Skeletal muscle satellite cell (primary cell): ENCODE results near the gene SH3PXD2B.
A peak's percentile ranks its signal among the peaks of the same experiment; 100 is the strongest.
"Not testable (repeated sequence)": the region's sequence is repeated elsewhere in the genome, so short reads cannot be mapped to it uniquely, and the experiment has no call there.

Experiments used
- H3K27me3 ChIP-seq: 2 replicates; pipeline ENCODE4 v1.7.0; 2013; ENCODE audit warnings: low read length; ENCODE audit not compliant: control insufficient read depth, insufficient read depth
- H3K36me3 ChIP-seq: 2 replicates; pipeline ENCODE4 v1.7.0; 2013; ENCODE audit warnings: mild to moderate bottlenecking, control low read depth, low read length; ENCODE audit not compliant: insufficient read depth
- H3K4me1 ChIP-seq: 2 replicates; pipeline ENCODE4 v1.7.0; 2013; ENCODE audit warnings: low read length; ENCODE audit not compliant: control insufficient read depth, insufficient read depth
- H3K4me2 ChIP-seq: 2 replicates; pipeline ENCODE4 v1.7.0; 2013; ENCODE audit warnings: mild to moderate bottlenecking, low read length
- H3K4me3 ChIP-seq: 2 replicates; pipeline ENCODE4 v1.7.0; 2013; ENCODE audit warnings: low read length
- H3K9ac ChIP-seq: 2 replicates; pipeline ENCODE4 v1.7.0; 2013; ENCODE audit warnings: mild to moderate bottlenecking, low read depth, low read length, moderate library complexity
- H3K9me3 ChIP-seq: replicated peaks from 2 replicates; pipeline ENCODE4 v1.7.0; 2013; ENCODE audit warnings: mild to moderate bottlenecking, control low read depth, low read length

Gene SH3PXD2B

DNA sequence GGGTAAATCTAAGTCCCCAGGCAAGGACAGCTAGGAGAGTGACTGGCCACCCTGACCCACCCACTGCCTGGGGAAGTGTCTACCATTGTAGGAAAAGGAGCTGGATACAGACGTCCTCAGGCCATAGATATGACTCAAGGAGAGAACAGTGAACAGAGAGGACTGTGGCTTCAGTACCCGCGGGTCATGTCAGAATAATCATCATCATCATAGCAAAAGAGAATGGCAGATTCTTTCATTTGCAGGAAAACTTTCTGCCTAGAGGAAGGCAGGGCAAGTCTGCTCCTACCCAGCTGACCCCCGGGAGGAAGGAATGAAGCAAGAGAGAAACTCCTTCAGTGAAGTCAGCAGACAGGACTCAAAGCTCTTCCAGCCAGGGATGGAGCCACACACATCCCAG is 118.6 kb downstream of the SH3PXD2B start:
- Histone ChIP-seq H3K9me3 (no peaks in the 10 kb centered on the region), H3K36me3 (peaks cover 54% of the 10 kb centered on the region), H3K9ac (no peak overlapping the region), H3K4me1 (peaks cover 6% of the 10 kb centered on the region), H3K4me2 (no peak overlapping the region), H3K27me3 (no peaks in the 10 kb centered on the region), H3K4me3 (no peak overlapping the region)

DNA sequence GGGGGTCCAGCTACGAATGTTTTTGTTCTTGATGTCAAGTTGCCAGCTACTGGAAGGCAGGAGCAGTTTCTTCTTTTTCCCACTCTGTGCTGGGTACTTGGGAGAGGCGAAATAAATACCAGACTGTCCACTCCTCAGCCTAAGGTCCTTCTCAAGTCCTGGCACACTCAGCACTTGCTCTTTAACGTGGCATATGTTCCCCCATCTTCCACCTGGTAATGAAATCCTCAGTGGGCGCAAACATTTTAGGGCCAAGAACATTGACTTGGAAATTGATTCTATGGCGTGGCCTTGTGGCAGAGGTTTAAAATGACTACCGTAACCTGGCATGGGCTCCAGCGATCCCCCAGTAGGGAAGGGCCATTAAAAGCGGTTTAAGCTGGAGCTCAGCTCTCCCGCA is 119.7 kb downstream of the SH3PXD2B start:
- Histone ChIP-seq H3K4me1 (peaks cover 6% of the 10 kb centered on the region), H3K27me3 (no peaks in the 10 kb centered on the region), H3K36me3 (peaks cover 46% of the 10 kb centered on the region), H3K9ac (no peak overlapping the region), H3K4me3 (no peak overlapping the region), H3K4me2 (no peak overlapping the region), H3K9me3 (no peaks in the 10 kb centered on the region)

DNA sequence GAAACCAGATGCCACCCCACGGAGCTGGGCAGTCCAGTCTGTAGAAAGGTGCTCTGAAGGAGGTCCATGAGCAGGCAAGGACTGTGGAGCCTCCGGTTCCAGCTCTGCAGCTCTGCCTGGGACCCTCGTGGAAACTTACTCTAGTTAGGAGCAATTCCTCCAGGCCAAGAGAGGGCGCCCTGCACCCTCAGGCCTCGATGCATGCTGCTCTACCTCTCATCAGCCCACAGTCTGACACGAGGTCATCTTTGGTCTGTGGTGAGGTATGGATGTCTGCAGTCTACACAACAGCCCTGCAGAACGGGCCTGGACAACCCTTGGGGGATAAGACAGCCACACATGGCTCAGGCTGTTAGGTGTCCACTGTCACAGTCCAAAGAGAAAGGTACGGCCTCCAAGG is 120.1 kb downstream of the SH3PXD2B start:
- Histone ChIP-seq H3K36me3 (peaks cover 42% of the 10 kb centered on the region), H3K4me1 (peaks cover 6% of the 10 kb centered on the region), H3K9me3 (no peaks in the 10 kb centered on the region), H3K4me2 (no peak overlapping the region), H3K4me3 (no peak overlapping the region), H3K9ac (no peak overlapping the region), H3K27me3 (no peaks in the 10 kb centered on the region)

DNA sequence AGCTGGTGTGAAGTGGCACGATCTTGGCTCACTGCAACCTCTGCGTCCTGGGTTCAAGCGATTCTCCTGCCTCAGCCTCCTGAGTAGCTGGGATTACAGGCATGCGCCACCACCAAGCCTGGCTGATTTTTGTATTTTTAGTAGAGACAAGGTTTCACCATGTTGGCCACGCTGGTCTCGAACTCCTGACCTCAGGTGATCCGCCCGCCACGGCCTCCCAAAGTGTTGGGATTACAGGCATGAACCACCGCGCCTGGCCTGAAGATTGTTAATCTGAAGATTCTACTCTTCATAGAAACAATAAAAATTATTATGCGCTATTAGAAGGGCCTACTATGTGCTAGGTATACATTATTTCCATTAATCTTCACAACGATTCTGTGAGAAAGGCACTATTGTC is 127.4 kb downstream of the SH3PXD2B start:
- H3K4me3 ChIP-seq, H3K9ac ChIP-seq, H3K36me3 ChIP-seq, H3K9me3 ChIP-seq, H3K27me3 ChIP-seq, H3K4me1 ChIP-seq, H3K4me2 ChIP-seq: not testable (repeated sequence)

GRCh38 chr5:172325452-172325851 is 128.9 kb downstream of the SH3PXD2B start:
- no peaks in the 10 kb centered on the region for H3K36me3 ChIP-seq
- H3K27me3 ChIP-seq, result no peaks in the 10 kb centered on the region
- no peaks in the 10 kb centered on the region for H3K9me3 ChIP-seq
- peaks cover 3% of the 10 kb centered on the region for H3K4me1 ChIP-seq
- H3K9ac ChIP-seq, result no peak overlapping the region
- H3K4me3 ChIP-seq, result no peak overlapping the region
- no peak overlapping the region for H3K4me2 ChIP-seq

DNA sequence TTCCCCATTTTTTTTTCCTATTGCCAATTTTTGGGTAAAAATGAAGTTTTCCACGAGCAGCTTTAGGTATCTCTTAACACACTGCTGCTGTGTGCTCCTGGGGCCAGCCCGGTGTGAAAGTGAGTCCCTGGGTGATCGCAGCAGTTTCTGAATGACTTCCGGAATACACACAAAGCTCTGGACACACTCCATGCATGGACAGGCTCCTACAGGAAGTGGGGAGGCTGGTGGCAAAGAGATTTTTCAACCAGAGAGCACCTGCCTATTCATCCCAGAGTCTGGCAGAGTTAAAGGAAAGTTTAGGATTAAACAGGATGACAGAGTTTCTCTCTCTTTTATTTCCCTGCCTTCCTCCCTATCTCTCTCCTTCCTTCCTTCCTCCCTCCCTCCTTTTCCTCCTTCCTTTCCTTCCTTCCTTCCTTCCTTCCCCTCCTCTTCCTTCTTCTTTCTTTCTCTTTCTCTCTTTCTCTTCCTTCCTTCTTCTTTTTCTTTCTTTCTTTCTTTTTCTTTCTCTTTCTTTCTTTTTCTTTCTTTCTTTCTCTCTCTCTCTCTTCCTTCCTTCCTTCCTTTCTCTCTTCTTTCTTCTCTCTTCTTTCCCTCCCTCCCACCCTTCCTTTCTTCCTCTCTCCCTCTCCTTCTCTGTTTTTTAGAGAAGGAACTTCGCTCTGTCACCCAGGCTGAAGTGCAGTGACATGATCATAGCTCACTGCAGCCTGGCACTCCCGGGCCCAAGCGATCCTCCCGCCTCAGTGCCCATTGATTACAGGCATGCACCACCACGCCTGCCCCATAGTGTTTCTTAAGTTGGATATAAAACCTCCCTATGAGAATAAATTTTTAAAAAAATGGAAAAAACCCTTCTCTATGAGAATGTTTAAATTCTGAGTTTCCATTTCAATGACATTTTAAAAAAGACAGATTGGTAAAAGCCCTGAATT is 132.0 kb downstream of the SH3PXD2B start:
- Histone ChIP-seq H3K4me3 (no peak overlapping the region), H3K27me3 (no peaks in the 10 kb centered on the region), H3K4me2 (no peak overlapping the region), H3K36me3 (no peaks in the 10 kb centered on the region), H3K9me3 (no peaks in the 10 kb centered on the region), H3K9ac (no peak overlapping the region), H3K4me1 (peaks cover 16% of the 10 kb centered on the region)

- Histone ChIP-seq H3K4me1 (peaks cover 16% of the 10 kb centered on the region), H3K4me2 (no peak overlapping the region), H3K27me3 (no peaks in the 10 kb centered on the region), H3K4me3 (no peak overlapping the region), H3K36me3 (no peaks in the 10 kb centered on the region), H3K9ac (no peak overlapping the region), H3K9me3 (no peaks in the 10 kb centered on the region)
Measured at GRCh38 chr5:172321593-172321992, 132.7 kb downstream of the SH3PXD2B start.

GRCh38 chr5:172319708-172320441 is 134.4 kb downstream of the SH3PXD2B start:
- H3K27me3 ChIP-seq, result no peaks in the 10 kb centered on the region
- H3K9ac ChIP-seq, result no peak overlapping the region
- peak overlapping the region; percentile 32 for H3K4me2 ChIP-seq
- no peak overlapping the region for H3K4me3 ChIP-seq
- peaks cover 30% of the 10 kb centered on the region for H3K4me1 ChIP-seq
- no peaks in the 10 kb centered on the region for H3K9me3 ChIP-seq
- no peaks in the 10 kb centered on the region for H3K36me3 ChIP-seq

GRCh38 chr5:172315587-172316493 is 138.5 kb downstream of the SH3PXD2B start:
- Histone ChIP-seq H3K9ac (no peak overlapping the region), H3K4me1 (peaks cover 60% of the 10 kb centered on the region), H3K4me3 (no peak overlapping the region), H3K4me2 (peak overlapping the region; percentile 10), H3K27me3 (no peaks in the 10 kb centered on the region), H3K9me3 (no peaks in the 10 kb centered on the region), H3K36me3 (no peaks in the 10 kb centered on the region)

DNA sequence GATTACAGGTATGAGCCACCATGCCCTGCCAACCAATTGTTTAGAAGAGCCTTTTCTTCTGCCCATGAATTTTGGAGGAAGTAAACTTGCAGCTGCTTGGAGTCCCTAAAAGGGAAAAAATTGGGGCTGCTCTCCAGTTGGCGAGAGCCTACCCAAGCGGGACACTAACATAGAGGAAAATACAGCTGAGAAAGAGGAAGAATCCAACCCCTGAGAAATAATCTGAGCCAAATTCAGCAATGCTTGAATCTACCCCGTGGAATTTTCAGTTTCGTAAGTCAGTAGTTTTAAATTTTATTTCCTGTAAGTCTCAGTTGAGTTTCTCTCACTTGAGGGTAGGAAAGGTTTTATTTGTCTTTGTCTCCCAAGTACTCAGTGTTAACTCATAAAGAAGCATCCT is 140.4 kb downstream of the SH3PXD2B start:
- H3K4me1 ChIP-seq, result peaks cover 45% of the 10 kb centered on the region
- no peak overlapping the region for H3K4me3 ChIP-seq
- no peaks in the 10 kb centered on the region for H3K27me3 ChIP-seq
- H3K4me2 ChIP-seq, result no peak overlapping the region
- H3K9ac ChIP-seq, result no peak overlapping the region
- no peaks in the 10 kb centered on the region for H3K9me3 ChIP-seq
- H3K36me3 ChIP-seq, result no peaks in the 10 kb centered on the region

DNA sequence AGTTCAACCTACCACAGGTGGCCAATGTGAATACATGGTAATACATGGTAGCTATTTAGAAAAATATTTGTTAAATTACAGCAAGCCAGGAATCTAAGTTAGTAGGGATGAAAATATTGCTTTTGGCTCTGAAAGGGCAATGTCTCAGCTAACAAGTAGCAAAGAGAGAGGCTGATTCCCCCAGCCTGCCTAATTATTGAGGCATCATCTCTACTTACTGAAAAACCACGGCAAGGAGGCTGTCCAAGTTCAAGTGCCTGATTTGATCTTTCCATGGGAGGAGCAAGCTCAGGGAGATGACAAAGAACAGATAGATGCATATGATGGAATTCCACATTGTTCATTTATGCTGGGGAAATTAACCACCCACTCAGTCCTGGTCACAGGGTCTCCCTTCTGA is 142.0 kb downstream of the SH3PXD2B start:
- H3K9me3 ChIP-seq, result no peaks in the 10 kb centered on the region
- peak overlapping the region; percentile 69 for H3K4me2 ChIP-seq
- peaks cover 45% of the 10 kb centered on the region for H3K4me1 ChIP-seq
- no peak overlapping the region for H3K4me3 ChIP-seq
- peak overlapping the region; percentile 37 for H3K9ac ChIP-seq
- no peaks in the 10 kb centered on the region for H3K36me3 ChIP-seq
- H3K27me3 ChIP-seq, result no peaks in the 10 kb centered on the region
